NK-92 (cell line): ENCODE results near the gene HOXC12.

Experiments used
- DNase-seq: peaks from one replicate; lab custom pipeline; 2025; ENCODE audit not compliant: unreplicated experiment; lab: John Stamatoyannopoulos, UW

HOXC12 gene

DNA sequence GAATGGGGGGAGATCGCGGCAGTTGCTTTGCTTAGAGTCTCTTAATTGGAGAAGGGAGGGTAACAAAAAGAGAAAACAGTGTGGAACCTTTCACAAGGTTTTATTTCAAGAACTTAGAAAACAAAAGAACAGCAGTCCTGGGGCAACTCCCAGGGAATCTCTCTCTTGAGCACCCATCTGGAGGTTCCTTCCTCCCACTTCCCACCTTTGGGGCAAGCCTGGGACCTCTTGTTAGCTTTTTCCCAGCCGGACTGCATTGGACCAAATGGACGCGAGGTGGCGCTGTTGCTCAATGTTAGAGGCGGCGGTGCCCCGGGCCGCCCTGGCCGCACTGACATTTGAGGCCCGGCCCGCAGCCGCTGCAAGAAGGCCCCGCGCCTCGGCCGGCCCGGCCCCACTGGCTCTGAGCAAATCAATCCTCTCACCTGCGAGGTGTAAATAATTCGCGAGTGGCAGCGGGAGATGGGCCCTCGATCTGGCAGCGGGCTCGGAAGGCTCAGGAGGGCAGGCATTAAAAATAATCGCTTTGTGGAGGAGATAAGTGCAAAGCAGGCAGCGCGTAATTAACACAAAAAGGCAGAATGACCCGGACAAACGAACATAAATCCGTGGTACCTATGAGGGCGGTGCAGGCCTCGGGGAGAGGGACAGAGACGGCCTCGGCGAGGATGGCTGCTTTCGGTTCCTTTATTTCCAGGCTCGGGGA lies 51.3 kb downstream of the HOXC12 start:
- no peak for DNase-seq

DNA sequence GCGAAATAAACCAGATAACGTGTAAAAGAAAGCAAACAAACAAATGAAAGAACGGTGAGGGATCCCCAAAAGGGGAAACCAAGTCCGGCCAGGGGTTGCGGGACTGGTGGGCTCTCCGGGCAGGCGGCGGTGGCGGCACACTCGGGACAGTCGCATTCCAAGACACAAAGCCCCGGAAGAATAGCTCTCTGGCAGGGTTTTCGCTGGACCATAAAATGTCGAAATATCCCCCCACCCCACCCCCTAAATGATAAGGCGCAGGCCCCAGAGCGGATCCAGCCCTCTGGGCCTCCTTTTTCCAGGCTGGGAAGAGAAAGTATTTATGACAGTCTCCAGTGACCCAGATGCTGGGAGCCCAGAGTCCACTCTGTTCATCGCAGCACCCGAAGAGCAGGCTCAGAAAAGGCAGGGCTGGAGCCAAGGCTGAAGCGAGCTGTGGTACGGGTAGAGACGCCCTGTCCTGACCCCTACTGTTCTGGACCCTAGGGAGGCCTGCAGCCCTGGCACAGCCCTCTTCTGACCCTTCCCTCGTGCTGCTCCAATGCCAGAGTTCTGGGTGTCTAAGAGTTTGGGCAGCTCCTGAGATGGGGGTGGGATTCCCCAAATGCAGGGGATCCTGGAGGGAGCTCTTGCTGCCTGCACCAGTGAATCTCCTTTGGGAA lies 52.0 kb downstream of the HOXC12 start:
- no peak for DNase-seq

DNA sequence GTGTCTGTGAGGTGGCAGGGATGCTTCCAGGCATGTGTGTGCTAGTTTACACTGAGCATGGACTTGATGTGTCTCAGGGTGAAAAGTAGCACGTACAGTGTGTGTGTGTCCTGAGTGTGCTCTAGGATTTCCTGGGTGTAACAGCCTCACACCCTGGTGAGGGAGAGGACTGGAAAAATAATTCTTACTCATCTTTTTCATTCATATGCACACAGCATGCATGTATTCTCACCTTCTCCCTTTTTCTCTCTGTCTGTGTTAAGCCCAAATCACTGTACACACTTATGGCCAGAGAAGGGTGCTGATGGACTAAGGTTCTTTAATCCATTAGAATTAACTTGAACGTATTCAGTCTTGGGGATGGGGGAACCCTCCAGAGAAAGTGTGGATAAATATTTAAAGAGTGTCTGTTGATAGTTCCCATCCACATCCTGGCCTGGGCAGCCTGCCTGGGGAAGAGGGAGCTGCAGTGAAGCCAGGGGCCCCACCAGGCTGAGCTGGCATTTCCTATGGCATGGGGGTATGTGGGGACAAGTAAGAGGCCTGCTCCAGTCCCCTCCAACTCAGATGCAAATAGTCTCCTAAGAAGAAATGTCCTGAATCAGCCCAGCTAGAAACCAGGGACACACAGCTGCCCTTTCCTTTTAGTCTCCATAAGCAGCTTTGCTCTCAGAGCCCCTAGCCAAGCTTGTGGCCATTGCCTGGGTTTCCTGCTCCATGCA lies 53.0 kb downstream of the HOXC12 start:
- DNase-seq, result no peak

DNA sequence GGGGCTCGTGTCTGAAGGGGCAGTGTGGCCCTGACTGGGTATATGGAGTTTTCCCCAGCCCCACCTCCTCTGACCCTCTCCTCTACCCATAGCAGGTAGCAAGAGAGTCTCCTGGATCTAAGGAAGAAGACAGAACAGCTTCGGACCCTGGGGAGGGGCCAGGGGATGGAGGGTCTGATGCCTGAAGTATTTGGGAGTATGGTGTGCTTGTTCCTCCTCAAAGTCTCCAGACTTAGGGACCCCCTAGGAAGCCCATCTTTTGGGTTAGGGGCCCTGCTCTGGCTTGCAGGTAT lies 53.5 kb downstream of the HOXC12 start:
- no peak for DNase-seq
